ENCODE measurements around the gene FAM180A.

GRCh38 chr7:135729230-135729629 is 19.4 kb downstream of the FAM180A start:
- no peak for TF ChIP-seq EZH2 (IDR thresholded peaks at IDR 0.05; ENCODE audit: borderline replicate concordance, insufficient read depth, low read depth, low read length, poor library complexity, severe bottlenecking)
- no peak for TF ChIP-seq CTCF (IDR thresholded peaks at IDR 0.05)

Data from B cell (primary cell).